Left hindlimb (tissue), 1 donor: ENCODE measurements around the gene PPP5C.
"Not testable (repeated sequence)": the region's sequence is repeated elsewhere in the genome, so short reads cannot be mapped to it uniquely, and the experiment has no call there.

ENCODE experiments used
- DNase-seq: peaks from one replicate; pipeline ENCODE4 v3.0.0-alpha.2; 2018

The PPP5C gene, protein sequence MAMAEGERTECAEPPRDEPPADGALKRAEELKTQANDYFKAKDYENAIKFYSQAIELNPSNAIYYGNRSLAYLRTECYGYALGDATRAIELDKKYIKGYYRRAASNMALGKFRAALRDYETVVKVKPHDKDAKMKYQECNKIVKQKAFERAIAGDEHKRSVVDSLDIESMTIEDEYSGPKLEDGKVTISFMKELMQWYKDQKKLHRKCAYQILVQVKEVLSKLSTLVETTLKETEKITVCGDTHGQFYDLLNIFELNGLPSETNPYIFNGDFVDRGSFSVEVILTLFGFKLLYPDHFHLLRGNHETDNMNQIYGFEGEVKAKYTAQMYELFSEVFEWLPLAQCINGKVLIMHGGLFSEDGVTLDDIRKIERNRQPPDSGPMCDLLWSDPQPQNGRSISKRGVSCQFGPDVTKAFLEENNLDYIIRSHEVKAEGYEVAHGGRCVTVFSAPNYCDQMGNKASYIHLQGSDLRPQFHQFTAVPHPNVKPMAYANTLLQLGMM

GRCh38 chr19:46346821-46347571, at the start of gene PPP5C:
PPP5C (plus strand) TSS chr19:46347087; CDS start chr19:46347097, 10 bp downstream.
- DNase-seq: peak; percentile 95

GRCh38 chr19:46297700-46298478, 49.0 kb upstream of the PPP5C start:
- DNase-seq: peak; percentile 94

GRCh38 chr19:46298479-46299003, 48.3 kb upstream of the PPP5C start:
- no peak for DNase-seq

- DNase-seq: peak; percentile 98
Observed at GRCh38 chr19:46299004-46299509, 47.8 kb upstream of the PPP5C start.

DNA sequence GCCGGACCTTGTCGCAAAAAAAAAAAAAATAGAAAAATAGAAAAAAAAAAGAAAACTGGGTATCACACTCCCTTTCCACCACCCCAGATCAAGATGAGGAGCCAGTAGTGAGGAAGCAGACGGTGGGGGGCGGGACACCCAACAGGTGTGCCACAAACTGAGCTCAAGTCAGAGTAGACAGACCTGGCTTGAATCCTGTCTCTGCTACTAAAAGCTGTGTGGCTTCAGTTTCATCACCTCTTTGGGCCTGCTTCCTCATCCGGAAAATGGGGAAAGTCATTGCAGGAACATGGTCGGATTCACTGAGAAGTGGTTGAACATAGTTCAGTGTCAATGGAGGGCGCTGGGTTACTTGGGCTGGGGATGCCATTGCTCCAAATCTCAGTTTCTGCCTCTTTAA, 47.2 kb upstream of the PPP5C start:
- DNase-seq: no peak

DNA sequence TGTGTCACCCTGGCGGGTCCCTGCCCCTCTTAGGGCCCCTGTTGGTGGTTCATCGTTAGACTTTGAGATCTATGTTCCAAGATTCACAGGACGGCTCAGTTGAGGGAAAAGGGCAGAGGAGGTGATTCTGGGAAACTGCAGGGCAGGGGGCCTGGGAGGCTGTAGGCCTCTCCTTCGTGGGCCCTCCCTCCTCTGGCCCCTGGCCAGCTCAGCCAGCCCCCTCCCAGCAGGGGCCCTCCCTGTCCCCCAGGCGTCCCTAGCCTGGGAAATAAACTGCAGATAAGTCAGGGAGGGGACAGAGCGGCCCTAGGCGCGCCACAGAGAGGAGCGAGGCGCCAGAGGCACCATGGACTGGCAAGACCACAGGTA, 43.6 kb upstream of the PPP5C start:
- no peak for DNase-seq

GRCh38 chr19:46303691-46304397, 43.0 kb upstream of the PPP5C start:
- DNase-seq: peak; percentile 76

- no peak for DNase-seq
Observed at GRCh38 chr19:46306501-46306900, 40.4 kb upstream of the PPP5C start.

GRCh38 chr19:46308510-46308909, 38.4 kb upstream of the PPP5C start:
- no peak for DNase-seq

DNA sequence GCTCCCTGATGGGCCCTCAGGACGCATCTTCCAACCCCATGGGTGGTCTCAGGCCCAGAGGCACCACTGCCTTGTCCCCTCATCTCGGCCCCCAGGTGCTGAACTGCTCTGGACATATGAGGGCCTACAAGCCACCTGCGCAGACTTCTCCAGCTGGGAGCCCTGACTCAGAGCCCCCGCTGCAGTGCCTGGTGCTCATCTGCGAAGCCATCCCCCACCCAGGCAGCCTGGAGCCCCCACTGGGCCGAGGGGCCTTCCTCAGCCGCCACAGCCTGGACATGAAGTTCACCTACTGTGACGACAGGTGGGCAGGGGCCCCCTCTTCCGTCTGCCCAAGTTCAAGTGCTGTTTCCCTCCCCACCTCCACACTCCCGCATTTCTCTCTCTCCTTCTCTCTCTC, 37.8 kb upstream of the PPP5C start:
- DNase-seq: no peak

DNA sequence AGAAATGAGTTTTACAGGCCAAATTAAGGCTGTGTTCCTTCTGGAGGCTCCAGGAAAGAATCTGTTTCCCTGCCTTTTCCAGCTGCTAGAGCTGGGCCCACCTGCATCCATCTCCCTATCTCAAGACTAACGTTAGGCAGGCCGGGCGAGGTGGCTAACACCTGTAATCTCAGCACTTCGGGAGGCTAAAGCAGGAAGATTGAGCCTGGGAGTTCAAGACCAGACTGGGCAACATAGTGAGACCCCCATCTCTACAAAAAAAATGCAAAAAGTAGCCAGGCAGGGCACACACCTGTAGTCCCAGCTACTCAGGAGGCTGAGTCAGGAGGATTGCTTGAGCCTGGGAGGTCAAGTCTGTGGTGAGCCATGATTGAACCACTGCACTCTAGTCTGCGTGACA, 35.4 kb upstream of the PPP5C start:
- no peak for DNase-seq

GRCh38 chr19:46313540-46314469, 33.1 kb upstream of the PPP5C start:
- not testable (repeated sequence) for DNase-seq

DNA sequence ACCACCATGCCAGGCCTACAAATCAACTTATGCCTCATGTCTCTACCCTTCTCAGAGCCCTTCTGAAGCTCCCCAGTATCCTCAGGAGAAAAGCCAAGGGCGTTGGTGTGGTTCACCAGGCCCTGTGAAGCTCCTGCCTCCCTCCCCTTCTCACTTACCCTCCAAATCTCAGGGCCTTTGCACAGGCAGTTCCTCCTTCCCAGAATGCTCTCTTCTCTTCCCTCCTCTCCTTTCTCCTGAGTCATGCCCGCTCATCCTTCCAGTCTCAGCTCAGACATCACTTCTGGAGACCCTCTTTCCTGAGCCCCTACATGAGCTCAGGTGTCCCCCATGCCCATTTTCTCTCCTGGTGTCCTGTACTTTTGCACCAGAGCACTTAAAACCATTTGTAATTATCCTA, 29.5 kb upstream of the PPP5C start:
- DNase-seq: no peak

DNA sequence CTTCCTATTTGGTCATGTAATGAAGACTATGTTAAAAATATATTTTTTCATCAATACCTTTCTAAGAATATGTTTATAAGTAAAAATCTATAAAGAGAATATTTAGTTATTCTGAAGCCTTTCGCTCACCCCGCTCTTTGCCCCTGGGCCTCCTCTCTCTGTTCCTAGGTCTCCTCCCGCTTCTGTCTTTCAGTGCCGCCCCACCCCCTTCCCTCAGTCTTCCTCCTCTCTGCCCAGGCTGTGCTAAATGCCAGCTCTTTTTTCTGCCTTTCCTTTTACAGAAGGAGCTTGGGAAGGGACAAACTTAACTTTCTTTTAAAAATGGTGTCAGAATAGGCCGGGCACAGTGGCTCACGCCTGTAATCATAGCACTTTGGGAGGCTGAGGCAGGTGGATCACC, 27.3 kb upstream of the PPP5C start:
- DNase-seq: no peak

DNA sequence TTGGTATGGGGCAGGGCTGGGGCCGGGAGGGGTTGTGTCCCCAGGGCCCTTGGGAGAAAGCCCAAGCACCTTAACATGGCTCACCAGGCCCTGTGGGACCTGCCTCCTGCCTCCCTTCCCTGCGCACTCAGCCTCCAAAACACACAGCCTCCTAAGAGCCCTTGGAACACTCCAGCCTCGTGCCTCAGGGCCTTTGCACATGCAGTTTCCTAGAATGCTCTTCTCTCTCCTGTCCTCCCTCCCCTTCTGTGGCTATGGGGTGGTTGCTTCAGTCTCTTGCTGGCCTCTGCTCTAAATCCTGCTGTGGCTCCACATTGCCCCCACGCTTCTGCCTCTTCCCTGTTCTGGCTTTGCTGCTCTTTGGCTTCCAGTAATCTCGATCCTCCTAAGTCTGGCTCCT, 26.3 kb upstream of the PPP5C start:
- no peak for DNase-seq

GRCh38 chr19:46321653-46322052, 25.2 kb upstream of the PPP5C start:
- DNase-seq: no peak

GRCh38 chr19:46323227-46323626, 23.7 kb upstream of the PPP5C start:
- not testable (repeated sequence) for DNase-seq

GRCh38 chr19:46324277-46324676, 22.6 kb upstream of the PPP5C start:
- DNase-seq: no peak

DNA sequence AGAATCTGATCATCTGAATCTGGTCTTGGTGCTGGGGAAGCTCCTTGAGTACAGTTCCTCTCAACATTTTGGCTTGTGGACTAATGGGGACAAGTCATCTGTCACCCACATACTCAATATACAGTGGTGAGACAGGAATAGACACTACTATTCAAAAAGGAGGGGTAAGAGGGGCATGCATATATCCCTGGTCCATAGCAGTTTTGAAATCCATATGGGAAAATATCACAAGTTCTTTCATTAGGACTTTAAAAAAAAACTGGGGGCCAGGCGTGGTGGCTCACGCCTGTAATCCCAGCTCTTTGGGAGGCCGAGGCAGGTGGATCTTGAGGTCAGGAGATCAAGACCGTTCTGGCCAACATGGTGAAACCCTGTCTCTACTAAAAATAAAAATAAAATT, 20.3 kb upstream of the PPP5C start:
- DNase-seq: no peak

GRCh38 chr19:46328079-46328478, 18.8 kb upstream of the PPP5C start:
- no peak for DNase-seq

GRCh38 chr19:46330319-46330918, 16.5 kb upstream of the PPP5C start:
- DNase-seq: no peak
